Skin epidermis (tissue), 12 donors: ENCODE results near the gene SPDYE5.

Experiments
- H3K27ac ChIP-seq, 21 experiments: fragments of 200-600 bp; sonication (generic) in 11 of 21; one replicate each; pipeline ENCODE4 v1.5.0; 2020; ENCODE audit warnings: mild to moderate bottlenecking in 3 of 21, inconsistent platforms in 2 of 21, moderate library complexity in 2 of 21
- H3K4me3 ChIP-seq, 7 experiments: fragments of 200-600 bp; sonication (generic) in 2 of 7; one replicate each; pipeline ENCODE4 v1.5.0; 2020; ENCODE audit warnings: inconsistent platforms in 2 of 7, mild to moderate bottlenecking in 2 of 7, moderate library complexity in 1 of 7

Gene SPDYE5

DNA sequence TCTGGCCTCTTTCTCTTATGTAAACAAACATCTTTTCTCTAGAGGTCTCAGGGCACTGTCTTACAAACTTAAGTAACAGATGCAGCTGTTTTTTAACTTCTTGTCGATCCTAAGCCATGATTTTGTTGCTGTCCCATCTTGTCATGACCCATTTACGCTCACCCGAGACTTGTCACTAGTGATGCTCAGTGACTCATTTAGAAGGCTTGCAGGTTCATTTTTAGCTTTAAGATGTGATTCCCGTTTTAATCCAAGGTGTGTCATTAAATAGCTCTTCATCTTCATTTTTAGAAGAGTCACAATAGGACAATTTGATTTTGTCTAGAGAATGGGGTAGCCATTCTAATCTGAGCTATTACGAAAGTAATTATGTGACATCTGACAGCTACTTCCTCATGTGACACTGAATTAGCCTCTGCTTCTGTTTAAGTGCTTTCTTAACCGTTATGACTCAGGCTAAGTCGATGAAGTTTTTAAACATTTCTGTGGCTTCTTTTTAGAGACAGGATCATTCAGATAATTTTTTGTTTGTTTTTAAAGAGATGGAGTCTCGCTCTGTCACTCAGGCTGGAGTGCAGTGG lies 42.7 kb downstream of the SPDYE5 start:
- Histone ChIP-seq H3K4me3 (no peak overlapping the region), H3K27ac (peak overlapping the region in 4 of 21 experiments; percentile 20 to 43 (median 24))

DNA sequence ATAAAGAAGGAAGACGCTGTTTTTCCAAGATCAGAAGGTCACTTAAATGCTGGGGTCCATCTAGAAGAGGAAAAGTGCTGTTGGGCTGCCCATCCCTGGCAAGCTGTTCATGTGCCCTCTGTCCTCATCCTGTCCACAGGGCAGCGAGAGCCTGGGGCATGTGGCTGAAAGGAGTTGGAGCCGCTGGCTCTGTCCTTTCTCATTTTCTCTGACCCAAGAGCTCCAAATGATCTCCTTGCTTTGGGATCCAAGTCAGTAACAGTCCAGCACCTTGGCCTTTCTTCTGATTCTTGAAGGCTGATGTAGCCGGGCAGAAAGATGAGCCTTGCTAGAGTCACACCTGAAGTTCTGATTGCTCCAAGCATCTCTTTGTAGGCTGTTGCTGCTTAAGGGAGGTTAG lies 44.4 kb downstream of the SPDYE5 start:
- no peak overlapping the region for H3K27ac ChIP-seq
- H3K4me3 ChIP-seq = no peak overlapping the region

DNA sequence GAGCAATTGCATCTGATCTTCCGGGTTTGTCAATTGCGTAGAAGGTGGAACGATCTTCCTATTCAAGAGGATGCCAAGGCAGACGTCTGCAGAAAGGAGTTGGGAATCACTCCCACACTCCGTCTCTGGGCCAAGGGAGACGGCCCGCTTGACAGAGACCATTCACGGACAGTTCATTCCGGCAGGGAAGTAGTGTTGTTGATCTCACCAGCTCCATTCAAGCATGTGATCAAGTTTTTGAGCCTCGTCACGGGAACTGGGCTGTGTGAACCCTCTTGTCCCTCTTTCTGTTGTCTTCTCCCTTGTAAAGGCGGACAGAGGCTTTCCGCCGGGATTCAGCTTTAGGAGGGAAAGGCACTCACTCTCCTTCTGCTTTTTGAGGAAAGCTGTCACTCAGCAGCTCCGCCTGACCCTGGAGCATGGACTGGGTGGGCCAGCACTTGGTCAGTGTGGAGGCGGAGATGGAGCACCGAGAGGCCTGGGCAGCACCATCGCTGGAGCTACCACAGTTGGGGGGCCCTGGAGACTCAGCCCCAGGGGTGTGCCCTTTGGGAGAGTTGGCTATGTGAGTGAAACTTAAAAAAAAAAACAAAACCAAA lies 44.9 kb downstream of the SPDYE5 start:
- no peak overlapping the region for H3K4me3 ChIP-seq
- no peak overlapping the region for H3K27ac ChIP-seq

DNA sequence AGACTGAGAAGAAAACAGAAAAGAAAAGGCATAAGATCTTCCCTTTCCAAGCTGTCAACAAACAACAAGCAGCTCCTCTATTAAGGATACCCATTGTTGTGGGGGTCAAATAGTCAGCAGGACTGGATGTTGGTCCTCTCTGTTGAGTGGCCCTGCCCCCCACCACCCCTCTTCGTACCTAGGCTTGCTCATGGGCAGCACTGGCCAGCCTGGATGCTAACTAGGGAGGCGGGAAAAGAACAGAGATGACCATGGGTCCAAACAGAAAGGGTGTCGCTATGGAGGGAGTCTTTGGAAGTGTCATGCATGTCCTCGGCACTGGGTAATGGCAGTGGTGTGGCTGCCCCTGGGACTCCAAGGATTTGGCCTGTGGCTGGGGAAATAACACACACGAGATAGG lies 45.6 kb downstream of the SPDYE5 start:
- H3K27ac ChIP-seq = no peak overlapping the region
- no peak overlapping the region for H3K4me3 ChIP-seq

DNA sequence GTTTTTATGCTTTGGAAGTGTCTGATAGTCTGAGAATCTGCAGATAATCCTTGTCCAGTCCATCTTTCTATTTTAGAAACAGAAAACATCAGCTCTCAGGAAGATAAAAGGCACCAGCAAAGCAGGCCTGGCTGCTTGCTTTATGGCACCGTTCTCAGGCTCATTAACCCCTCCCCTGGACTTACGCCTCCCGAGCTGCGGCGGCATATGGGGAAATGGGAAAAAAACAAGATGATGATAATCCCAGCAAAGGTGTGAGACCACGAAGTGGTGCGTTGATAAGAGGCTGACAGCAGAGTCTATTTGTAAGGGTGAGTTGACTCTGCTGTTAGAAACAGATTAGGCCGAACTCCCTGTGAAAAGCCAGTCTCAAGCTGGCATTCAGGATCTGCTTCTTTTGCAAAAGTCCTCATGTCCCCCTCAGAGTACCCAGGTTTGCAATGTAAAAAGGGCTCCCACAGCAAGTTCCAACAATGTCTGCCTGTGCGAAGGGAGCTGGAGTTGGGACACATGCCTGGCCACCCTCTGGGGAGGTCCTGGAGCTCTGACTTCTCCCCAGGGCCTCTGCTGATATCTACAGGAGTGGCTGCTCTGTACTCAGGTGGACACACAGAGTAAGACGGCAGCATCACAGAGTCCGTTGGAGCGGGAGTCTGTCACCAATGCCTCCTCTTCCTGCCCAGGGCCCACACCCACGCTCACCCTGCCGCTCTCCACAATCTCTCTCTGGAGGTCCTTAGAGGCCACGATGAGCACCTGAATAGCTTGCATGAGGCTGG lies 54.3 kb downstream of the SPDYE5 start:
- no peak overlapping the region for H3K27ac ChIP-seq

More for the DNA sequence above, 54.3 kb downstream of the SPDYE5 start:
- H3K4me3 ChIP-seq = no peak overlapping the region
